HepG2 (cell line): ENCODE measurements around the gene CAPN8. TPM values are rescaled to one million over a fixed set of nuclear protein-coding genes. Genes with fewer than 3 reads are reported as not detected.

Experiments used
- ATAC-seq: fragments of 200-7000 bp; cut with Tn5 transposase; 3 replicates; pipeline ENCODE4 v1.9.1; 2020; ENCODE audit warnings: mild to moderate bottlenecking, moderate library complexity
- BruUV-seq: library from RNA; stranded (reverse); fragments of 400-500 nt; replicated peaks from 2 replicates; lab custom pipeline; 2021; lab: Mats Ljungman, UMichigan
- CTCF ChIA-PET: fragments of 300-600 bp; formaldehyde crosslinking; extraction: SDS; loops from one replicate; lab custom pipeline; 2021; ENCODE audit warnings: low total read pairs, inconsistent platforms, low intra/inter-chr PET ratio; lab: Yijun Ruan, JAX
- POLR2A ChIA-PET: fragments of 350-600 bp; sonication (Branson Sonifier 250); formaldehyde crosslinking; loops from one replicate; lab custom pipeline; 2020; ENCODE audit warnings: antibody characterized with exemption, inconsistent platforms; lab: Yijun Ruan, JAX
- DNase-seq: peaks from one replicate; pipeline ENCODE4 v3.0.0-alpha.2; 2015; ENCODE audit warnings: low spot score
- FAIRE-seq: peaks from 3 replicates; lab custom pipeline; 2011; peaks lifted over from hg19 to GRCh38; lab: Jason Lieb, UNC
- H2AFZ ChIP-seq: one replicate; pipeline ENCODE4 v1.6.1; 2011; ENCODE audit warnings: low read length, inconsistent platforms
- H3K27ac ChIP-seq: fragments of 300-600 bp; 3 replicates; pipeline ENCODE4 v1.8.0; 2011; ENCODE audit warnings: mixed run types, mild to moderate bottlenecking, mixed read lengths, low read length, inconsistent platforms; ENCODE audit not compliant: insufficient read depth; ENCODE audit errors: extremely low read length
- H3K27me3 ChIP-seq, 2 experiments: fragments of 200-600 bp in 1 of 2; 2 replicates in 1 of 2; 3 replicates in 1 of 2; pipeline versions ENCODE4 v1.6.0 to v1.8.0; 2011; ENCODE audit warnings: low read length in 2 of 2, mild to moderate bottlenecking in 2 of 2, moderate library complexity in 2 of 2, inconsistent platforms in 1 of 2; ENCODE audit not compliant: insufficient read depth in 2 of 2, control insufficient read depth in 1 of 2
- H3K36me3 ChIP-seq, 2 experiments: fragments of 200-600 bp in 1 of 2; replicated peaks in 1 of 2; 2 replicates in 1 of 2; 3 replicates in 1 of 2; pipeline versions ENCODE4 v1.5.1 to v1.8.0; 2011; ENCODE audit warnings: low read length in 2 of 2, inconsistent platforms in 1 of 2; ENCODE audit not compliant: insufficient read depth in 2 of 2, control insufficient read depth in 1 of 2
- H3K4me1 ChIP-seq: 2 replicates; pipeline ENCODE4 v1.5.1; 2012; ENCODE audit warnings: low read length, inconsistent platforms; ENCODE audit not compliant: insufficient read depth
- H3K4me2 ChIP-seq: 2 replicates; pipeline ENCODE4 v1.6.0; 2011; ENCODE audit warnings: low read depth, low read length, inconsistent platforms
- H3K4me3 ChIP-seq, 3 experiments: fragments of 200-600 bp in 1 of 3; sonication (generic), shearing (Covaris generic) in 1 of 3; replicated peaks in 1 of 3; 2 replicates each; pipeline ENCODE4 v1.5.1; 2011 to 2016; ENCODE audit warnings: low read length in 3 of 3, inconsistent platforms in 2 of 3, low read depth in 2 of 3, mild to moderate bottlenecking in 2 of 3, control low read depth in 1 of 3, mixed read lengths in 1 of 3; ENCODE audit not compliant: insufficient read depth in 1 of 3
- H3K79me2 ChIP-seq: one replicate; pipeline ENCODE4 v1.6.1; 2011; ENCODE audit warnings: low read length, inconsistent platforms; ENCODE audit not compliant: insufficient read depth
- H3K9ac ChIP-seq: 2 replicates; pipeline ENCODE4 v1.6.0; 2011; ENCODE audit warnings: mild to moderate bottlenecking, low read depth, low read length, inconsistent platforms; ENCODE audit not compliant: insufficient read depth
- H3K9me3 ChIP-seq: 2 replicates; pipeline ENCODE4 v1.5.1; 2012; ENCODE audit warnings: mild to moderate bottlenecking, low read length
- H4K20me1 ChIP-seq: 2 replicates; pipeline ENCODE4 v1.6.0; 2011; ENCODE audit warnings: inconsistent platforms, mild to moderate bottlenecking, low read length, moderate library complexity; ENCODE audit not compliant: insufficient read depth
- CBX5 ChIP-seq: sonication (generic); formaldehyde crosslinking; IDR thresholded peaks from 2 replicates; pipeline ENCODE4 v1.4.0; 2020; ENCODE audit warnings: missing genetic modification reagents, borderline replicate concordance
- CC2D1A ChIP-seq: sonication (generic); formaldehyde crosslinking; IDR thresholded peaks from 2 replicates; pipeline ENCODE4 v1.8.1; 2023; ENCODE audit warnings: mild to moderate bottlenecking, missing genetic modification reagents
- FOSL1 ChIP-seq: sonication (generic); formaldehyde crosslinking; IDR thresholded peaks from 2 replicates; pipeline ENCODE4 v1.9.0; 2021; ENCODE audit warnings: missing genetic modification reagents, borderline replicate concordance
- FOXK1 ChIP-seq: sonication (generic); formaldehyde crosslinking; IDR thresholded peaks from 2 replicates; pipeline ENCODE4 v1.4.0; 2020; ENCODE audit warnings: low read depth, missing genetic modification reagents, borderline replicate concordance
- HNRNPL ChIP-seq: fragments of 200-400 bp; formaldehyde crosslinking; IDR thresholded peaks from 2 replicates; pipeline ENCODE4 v1.6.1; 2017; ENCODE audit warnings: mild to moderate bottlenecking, low read depth, low read length
- KAT7 ChIP-seq: IDR thresholded peaks from 2 replicates; pipeline ENCODE4 v1.6.1; 2018; ENCODE audit warnings: borderline replicate concordance, missing compliant biosample characterization
- RXRA ChIP-seq: sonication (generic); formaldehyde crosslinking; IDR thresholded peaks from 2 replicates; pipeline ENCODE4 v1.5.1; 2020; ENCODE audit warnings: missing genetic modification reagents
- TOE1 ChIP-seq: sonication (generic); formaldehyde crosslinking; IDR thresholded peaks from 2 replicates; pipeline ENCODE4 v1.4.0; 2020; ENCODE audit warnings: mild to moderate bottlenecking, missing genetic modification reagents
- ZBTB26 ChIP-seq: IDR thresholded peaks from 2 replicates; pipeline ENCODE4 v1.6.1; 2016; ENCODE audit warnings: missing compliant biosample characterization, missing genetic modification reagents, borderline replicate concordance
- ZMYM2 ChIP-seq: sonication (generic); formaldehyde crosslinking; IDR thresholded peaks from 2 replicates; pipeline ENCODE4 v1.8.0; 2022; ENCODE audit warnings: mild to moderate bottlenecking, missing genetic modification reagents
- ZNF225 ChIP-seq: sonication (generic); formaldehyde crosslinking; IDR thresholded peaks from 2 replicates; pipeline ENCODE4 v1.4.0; 2020; ENCODE audit warnings: mild to moderate bottlenecking, missing genetic modification reagents
- ZNF318 ChIP-seq: sonication (generic); formaldehyde crosslinking; IDR thresholded peaks from 2 replicates; pipeline ENCODE4 v1.4.0; 2020; ENCODE audit warnings: mild to moderate bottlenecking, missing genetic modification reagents
- ZNF432 ChIP-seq: sonication (generic); formaldehyde crosslinking; IDR thresholded peaks from 2 replicates; pipeline ENCODE4 v1.5.0; 2020; ENCODE audit warnings: missing genetic modification reagents, mild to moderate bottlenecking, borderline replicate concordance
- ZNF619 ChIP-seq: sonication (generic); formaldehyde crosslinking; IDR thresholded peaks from 2 replicates; pipeline ENCODE4 v1.4.0; 2020; ENCODE audit warnings: mild to moderate bottlenecking, missing genetic modification reagents
- ZSCAN12 ChIP-seq: sonication (generic); formaldehyde crosslinking; IDR thresholded peaks from 2 replicates; pipeline ENCODE4 v1.9.0; 2021; ENCODE audit warnings: mild to moderate bottlenecking, missing genetic modification reagents
- WGBS: methylation state at CpG from one replicate; pipeline ENCODE4 v1.1.6; 2017; ENCODE audit warnings: low lambda C conversion rate; 5-methylcytosine and 5-hydroxymethylcytosine counted together
- in situ Hi-C: cut with HindIII; loops from 2 replicates; pipeline ENCODE4 v1.10.0; 2017; ENCODE audit warnings: low pct_unique_long_range_greater_than_20kb; ENCODE audit not compliant: extremely low pct_ligation_motif_present
- intact Hi-C: fragments of 100-400 bp; cut with micrococcal nuclease; formaldehyde crosslinking; loops from one replicate; pipeline ENCODE4 v1.10.0; 2022; ENCODE audit not compliant: unreplicated experiment
- polyA plus RNA-seq, 8 experiments: library from polyadenylated mRNA; depleted of rRNA in 3 of 8; stranded (reverse) in 7 of 8; unstranded in 1 of 8; fragments of >200 nt; fragmentation: Illumina TruSeq in 4 of 8; extraction: Trizol in 4 of 8; gene quantifications; 2 replicates each; pipeline versions ENCODE4 v1.2.1 to v1.2.3, GENCODE V29; 2011 to 2016; ENCODE audit warnings: low read depth in 4 of 8, missing spikeins in 1 of 8, mixed read lengths in 1 of 8; ENCODE audit not compliant: insufficient read depth in 1 of 8
- total RNA-seq, 5 experiments: library from RNA; depleted of rRNA; stranded (reverse); fragments of >200 nt; fragmentation: Illumina TruSeq; extraction: Trizol; gene quantifications; 2 replicates each; pipeline ENCODE4 v1.2.3, GENCODE V29; 2016; ENCODE audit warnings: low read depth in 1 of 5

CAPN8 gene
- total and polyA plus RNA-seq, 2 of the 13 experiments (the other 11 are each of a cell fraction or from before 2014, with no cell fraction given): 0.20 to 0.25 TPM

GRCh38 chr1:223659711-223660110, 5.8 kb downstream of the CAPN8 start:
- no peak overlapping the region for H3K4me2 ChIP-seq
- TF ChIP-seq ZNF432: no peak
- no peak for TF ChIP-seq ZBTB26
- no peak for TF ChIP-seq CC2D1A (CRISPR knock-in tag)
- TF ChIP-seq ZNF225 (CRISPR knock-in tag): no peak
- no peak for TF ChIP-seq HNRNPL
- no peak for TF ChIP-seq ZMYM2 (CRISPR knock-in tag)
- no peak for TF ChIP-seq TOE1 (CRISPR knock-in tag)
- no peak for TF ChIP-seq ZSCAN12 (CRISPR knock-in tag)
- no peak for TF ChIP-seq FOSL1
- TF ChIP-seq FOXK1 (CRISPR knock-in tag): no peak
- no peak for TF ChIP-seq RXRA (CRISPR knock-in tag)
- no peak for TF ChIP-seq CBX5 (CRISPR knock-in tag)
- no peak for TF ChIP-seq ZNF318 (CRISPR knock-in tag)
- no peak for TF ChIP-seq KAT7
- no peak for TF ChIP-seq ZNF619 (CRISPR knock-in tag)
- no peak overlapping the region for H3K4me3 ChIP-seq
- in situ Hi-C loops (no loop called here), intact Hi-C loops (no loop called here)
- ATAC-seq (no peak), DNase-seq (no peak), FAIRE-seq (no peak)
- H3K9me3 ChIP-seq: no peaks in the 10 kb centered on the region
- ChIA-PET CTCF (no interaction called here), POLR2A (no interaction called here)
- no peak overlapping the region for H3K27ac ChIP-seq
- H3K9ac ChIP-seq: no peak overlapping the region
- no peaks in the 10 kb centered on the region for H3K79me2 ChIP-seq
- H3K36me3 ChIP-seq: no peaks in the 10 kb centered on the region
- H3K4me1 ChIP-seq: peaks cover 8% of the 10 kb centered on the region
- peaks cover 0 to 10% of the 10 kb centered on the region in 2 experiments; a peak in 1 of 5 replicates for H3K27me3 ChIP-seq
- 3% methylated on average over 4 of the region's 4 CpGs for WGBS
- H2AFZ ChIP-seq: no peak overlapping the region
- H4K20me1 ChIP-seq: no peaks in the 10 kb centered on the region
- no TSS peak for BruUV-seq
